K562 (cell line): ENCODE results near the gene METTL3. TPM values are rescaled to one million over a fixed set of nuclear protein-coding genes. Genes with fewer than 3 reads are reported as not detected.

Experiments used
- ATAC-seq: fragments of 200-7000 bp; cut with Tn5 transposase; 3 replicates; pipeline ENCODE4 v1.9.1; 2020; ENCODE audit warnings: moderate library complexity
- BruUV-seq: library from RNA; stranded (reverse); fragments of 400-500 nt; replicated peaks from 2 replicates; lab custom pipeline; 2021; lab: Mats Ljungman, UMichigan
- CTCF ChIA-PET: fragments of 300-600 bp; formaldehyde crosslinking; extraction: SDS; loops from one replicate; lab custom pipeline; 2021; ENCODE audit warnings: low intra/inter-chr PET ratio; lab: Yijun Ruan, JAX
- POLR2A ChIA-PET: fragments of 300-600, 350-650 bp; sonication (Branson Sonifier 250); formaldehyde crosslinking; extraction: SDS; loops from one replicate; lab custom pipeline; 2021; ENCODE audit warnings: antibody characterized with exemption, inconsistent platforms; lab: Yijun Ruan, JAX
- DNase-seq, 4 experiments: peaks; one replicate each; pipeline versions ENCODE4 v3.0.0 to v3.0.0-alpha.2; 2011 to 2018; ENCODE audit warnings: low spot score in 3 of 4, mixed read lengths in 3 of 4; ENCODE audit errors: extremely low read depth in 1 of 4
- FAIRE-seq: peaks from 2 replicates; lab custom pipeline; 2011; peaks lifted over from hg19 to GRCh38; lab: Jason Lieb, UNC
- H2AFZ ChIP-seq: 2 replicates; pipeline ENCODE4 v1.6.0; 2011; ENCODE audit warnings: low read depth, low read length, control low read depth, inconsistent platforms
- H3K27ac ChIP-seq: fragments of 200-600 bp; 3 replicates; pipeline ENCODE4 v1.8.0; 2011; ENCODE audit warnings: low read depth, mild to moderate bottlenecking, control low read depth, inconsistent platforms, low read length, moderate library complexity, mixed read lengths; ENCODE audit errors: extremely low read depth
- H3K27me3 ChIP-seq, 2 experiments: fragments of 300-600 bp in 1 of 2; 2 replicates in 1 of 2; 3 replicates in 1 of 2; pipeline versions ENCODE4 v1.6.0 to v1.8.0; 2011; ENCODE audit warnings: inconsistent platforms in 2 of 2, low read length in 2 of 2, mild to moderate bottlenecking in 1 of 2, mixed read lengths in 1 of 2, moderate library complexity in 1 of 2; ENCODE audit not compliant: control insufficient read depth in 2 of 2, insufficient read depth in 2 of 2
- H3K36me3 ChIP-seq: fragments of 300-600 bp; 3 replicates; pipeline ENCODE4 v1.8.0; 2011; ENCODE audit warnings: mild to moderate bottlenecking, low read length, inconsistent platforms; ENCODE audit not compliant: control insufficient read depth, insufficient read depth
- H3K4me1 ChIP-seq, 2 experiments: fragments of 200-600 bp in 1 of 2; replicated peaks in 1 of 2; 2 replicates in 1 of 2; 3 replicates in 1 of 2; pipeline versions ENCODE4 v1.5.1 to v1.8.0; 2011; ENCODE audit warnings: inconsistent platforms in 2 of 2, low read length in 2 of 2, mild to moderate bottlenecking in 1 of 2, mixed read lengths in 1 of 2, moderate library complexity in 1 of 2; ENCODE audit not compliant: control insufficient read depth in 2 of 2, insufficient read depth in 2 of 2
- H3K4me2 ChIP-seq: 2 replicates; pipeline ENCODE4 v1.6.1; 2011; ENCODE audit warnings: low read length, control low read depth, inconsistent platforms, mixed read lengths; ENCODE audit not compliant: insufficient read depth
- H3K4me3 ChIP-seq: fragments of 200-600 bp; sonication (generic), shearing (Covaris generic); 2 replicates; pipeline ENCODE4 v1.5.1; 2016; ENCODE audit warnings: control low read depth, inconsistent platforms
- H3K79me2 ChIP-seq: fragments of 200-600 bp; 3 replicates; pipeline ENCODE4 v1.8.0; 2011; ENCODE audit warnings: low read length, inconsistent platforms; ENCODE audit not compliant: control insufficient read depth, insufficient read depth
- H3K9ac ChIP-seq, 2 experiments: 2 replicates each; pipeline versions ENCODE4 v1.6.0 to v1.6.1; 2011; ENCODE audit warnings: low read depth in 2 of 2, low read length in 2 of 2, control low read depth in 1 of 2, inconsistent platforms in 1 of 2, mild to moderate bottlenecking in 1 of 2, mixed read lengths in 1 of 2; ENCODE audit not compliant: insufficient read depth in 1 of 2
- H3K9me1 ChIP-seq: one replicate; pipeline ENCODE4 v1.6.0; 2011; ENCODE audit warnings: inconsistent platforms, mild to moderate bottlenecking, low read length, moderate library complexity; ENCODE audit not compliant: control insufficient read depth, insufficient read depth
- H3K9me3 ChIP-seq: replicated peaks from 2 replicates; pipeline ENCODE4 v1.5.1; 2011; ENCODE audit warnings: low read depth, low read length, inconsistent platforms; ENCODE audit not compliant: control insufficient read depth, insufficient read depth
- H4K20me1 ChIP-seq: replicated peaks from 2 replicates; pipeline ENCODE4 v1.6.1; 2011; ENCODE audit warnings: low read length, inconsistent platforms, mixed read lengths; ENCODE audit not compliant: control insufficient read depth, insufficient read depth
- ARID4B ChIP-seq: sonication (generic); formaldehyde crosslinking; IDR thresholded peaks from 2 replicates; pipeline ENCODE4 v1.8.0; 2022; ENCODE audit warnings: mild to moderate bottlenecking, missing genetic modification reagents
- BCL6 ChIP-seq: fragments of 250-450 bp; sonication (Bioruptor Pico); IDR thresholded peaks from 2 replicates; pipeline ENCODE4 v1.4.0; 2020
- HNRNPH1 ChIP-seq: fragments of 200-400 bp; formaldehyde crosslinking; optimal IDR thresholded peaks from 2 replicates; pipeline ENCODE3; 2017; ENCODE audit warnings: low read depth, mild to moderate bottlenecking, low read length, moderate library complexity
- JUND ChIP-seq, 2 experiments: IDR thresholded peaks; 2 replicates in 1 of 2; 3 replicates in 1 of 2; pipeline ENCODE4 v1.6.1; 2011; ENCODE audit warnings: borderline replicate concordance in 2 of 2, low read depth in 2 of 2, low read length in 2 of 2, improper control_type of control experiment in 1 of 2, missing biosample characterization in 1 of 2, missing genetic modification characterization in 1 of 2, missing genetic modification reagents in 1 of 2
- MIER1 ChIP-seq: fragments of 450-650 bp; IDR thresholded peaks from 2 replicates; pipeline ENCODE4 v1.6.1; 2016; ENCODE audit warnings: antibody characterized with exemption, mild to moderate bottlenecking, low read depth
- MTA1 ChIP-seq: fragments of 450-650 bp; IDR thresholded peaks from 2 replicates; pipeline ENCODE4 v1.6.1; 2017; ENCODE audit warnings: borderline replicate concordance
- PCBP2 ChIP-seq: fragments of 200-400 bp; formaldehyde crosslinking; IDR thresholded peaks from 2 replicates; pipeline ENCODE4 v1.6.1; 2018; ENCODE audit warnings: low read length, low read depth, mild to moderate bottlenecking, moderate library complexity; ENCODE audit not compliant: poor library complexity, severe bottlenecking
- ZBTB5 ChIP-seq: fragments of 450-650 bp; IDR thresholded peaks from 2 replicates; pipeline ENCODE4 v1.6.1; 2017; ENCODE audit warnings: antibody characterized with exemption
- ZNF165 ChIP-seq: fragments of 250-450 bp; sonication (Bioruptor Pico); IDR thresholded peaks from 2 replicates; pipeline ENCODE4 v1.4.0; 2020; ENCODE audit warnings: borderline replicate concordance
- ZNF212 ChIP-seq: fragments of 450-650 bp; formaldehyde crosslinking; IDR thresholded peaks from 2 replicates; pipeline ENCODE4 v1.4.0; 2020; ENCODE audit warnings: mild to moderate bottlenecking
- ZNF695 ChIP-seq: fragments of 450-650 bp; formaldehyde crosslinking; IDR thresholded peaks from 2 replicates; pipeline ENCODE4 v1.4.0; 2020; ENCODE audit warnings: mild to moderate bottlenecking, moderate library complexity
- ZNF77 ChIP-seq: fragments of 250-450 bp; sonication (Bioruptor Pico); IDR thresholded peaks from 2 replicates; pipeline ENCODE4 v1.5.0; 2020
- WGBS: fragments of 100-300 bp; shearing (Covaris generic); methylation state at CpG from one replicate; pipeline ENCODE4 v1.1.6; 2016; ENCODE audit warnings: low coverage, mixed read lengths; ENCODE audit not compliant: insufficient coverage; ENCODE audit errors: missing lambda C conversion rate; 5-methylcytosine and 5-hydroxymethylcytosine counted together
- in situ Hi-C: fragments of 300-500 bp; cut with MboI; formaldehyde crosslinking; loops from 4 replicates; pipeline ENCODE4 v1.15.0; 2018; ENCODE audit warnings: inconsistent platforms, mixed read lengths
- intact Hi-C: fragments of 100-400 bp; cut with micrococcal nuclease; formaldehyde crosslinking; loops from 2 replicates; pipeline ENCODE4 v1.14.2; 2022
- polyA plus RNA-seq, 8 experiments: library from polyadenylated mRNA; depleted of rRNA in 4 of 8; stranded (reverse) in 5 of 8; unstranded in 3 of 8; fragments of >200 nt; fragmentation: Nextera tagmentation in 2 of 8; fragmentation: Illumina TruSeq in 1 of 8; extraction: Ambion mirVana in 2 of 8; extraction: Trizol in 1 of 8; gene quantifications; 2 replicates each; pipeline versions ENCODE4 v1.2.1 to v1.2.3, GENCODE V29; 2011 to 2014; ENCODE audit warnings: inconsistent platforms in 1 of 8, missing spikeins in 1 of 8
- total RNA-seq, 7 experiments: library from RNA; depleted of rRNA in 6 of 7; stranded (reverse); fragments of >200 nt in 6 of 7; fragmentation: Illumina TruSeq in 2 of 7; extraction: Trizol in 2 of 7; gene quantifications; 2 replicates each; pipeline versions ENCODE4 v1.2.1 to v1.2.3, GENCODE V29; 2011 to 2021; ENCODE audit warnings: low replicate concordance in 1 of 7
- TF ChIP-seq, protein P1 (sequence below), 2 experiments: fragments of 450-650 bp in 1 of 2; sonication (generic) in 1 of 2; formaldehyde crosslinking in 1 of 2; IDR thresholded peaks in 1 of 2; conservative IDR thresholded peaks in 1 of 2; 2 replicates each; pipeline versions ENCODE4 v1.6.1 to v1.8.1; 2016 to 2023; ENCODE audit warnings: mild to moderate bottlenecking in 2 of 2, moderate library complexity in 2 of 2, inconsistent platforms in 1 of 2, missing genetic modification reagents in 1 of 2
- TF ChIP-seq, protein P2 (sequence below), 3 experiments: fragments of 200-800 bp in 1 of 3; sonication (Bioruptor generic) in 1 of 3; sonication (generic) in 1 of 3; formaldehyde crosslinking in 1 of 3; IDR thresholded peaks; 2 replicates each; pipeline versions ENCODE4 v1.6.1 to v1.8.0; 2016 to 2022; ENCODE audit warnings: mild to moderate bottlenecking in 2 of 3, missing compliant biosample characterization in 2 of 3, missing genetic modification characterization in 2 of 3, missing genetic modification reagents in 1 of 3

The METTL3 gene
- total and polyA plus RNA-seq, 9 of the 15 experiments (the other 6 are each of a cell fraction or from before 2014, with no cell fraction given): 42.1 to 151 (median 65.7) TPM

DNA sequence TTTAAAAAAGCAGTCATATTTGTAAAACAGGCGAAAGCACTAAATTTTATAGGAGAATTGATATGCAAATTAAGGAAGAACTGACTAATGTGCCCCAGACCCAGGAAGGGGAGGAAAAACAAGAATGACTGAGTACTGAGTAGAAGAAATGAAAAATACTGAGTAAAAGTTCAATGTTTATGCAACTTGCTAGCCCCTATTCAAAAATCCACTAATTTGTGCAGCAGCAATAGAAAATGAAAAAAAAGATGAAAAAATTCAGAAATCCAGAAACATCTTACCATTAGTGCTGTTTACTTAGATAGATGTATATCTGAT, 61.3 kb downstream of the METTL3 start:
- Histone ChIP-seq H3K27ac (no peak overlapping the region), H3K4me2 (no peak overlapping the region), H3K27me3 (no peaks in the 10 kb centered on the region), H4K20me1 (no peaks in the 10 kb centered on the region), H3K4me3 (no peak overlapping the region), H3K36me3 (peaks cover 27% of the 10 kb centered on the region), H3K79me2 (peaks cover 86% of the 10 kb centered on the region), H2AFZ (no peak overlapping the region), H3K9me1 (no peaks in the 10 kb centered on the region), H3K9me3 (no peaks in the 10 kb centered on the region), H3K4me1 (peaks cover 3 to 7% of the 10 kb centered on the region in 2 experiments; a peak in 3 of 5 replicates), H3K9ac (no peak overlapping the region)
- CTCF ChIA-PET: no interaction called here
- DNase-seq (no peak), FAIRE-seq (no peak), ATAC-seq (no peak)
- WGBS: 100% methylated on average over 1 of the region's 1 CpG
- BruUV-seq: no TSS peak
- POLR2A ChIA-PET: interaction anchor here (1.3 to 1.4 kb wide), 2 partner anchors 8 to 13 kb away, joined by 3 to 4 read pairs; no protein-coding TSS in a partner anchor
- intact Hi-C loops (no loop called here), in situ Hi-C loops (no loop called here)
- no peak for TF ChIP-seq MTA1
- TF ChIP-seq, protein P1, sequence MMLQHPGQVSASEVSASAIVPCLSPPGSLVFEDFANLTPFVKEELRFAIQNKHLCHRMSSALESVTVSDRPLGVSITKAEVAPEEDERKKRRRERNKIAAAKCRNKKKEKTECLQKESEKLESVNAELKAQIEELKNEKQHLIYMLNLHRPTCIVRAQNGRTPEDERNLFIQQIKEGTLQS (IDR thresholded peaks at IDR 0.05): no peak
- TF ChIP-seq, protein P1 (CRISPR knock-in tag; conservative IDR thresholded peaks at IDR 0.05): no peak
- TF ChIP-seq, protein P2, sequence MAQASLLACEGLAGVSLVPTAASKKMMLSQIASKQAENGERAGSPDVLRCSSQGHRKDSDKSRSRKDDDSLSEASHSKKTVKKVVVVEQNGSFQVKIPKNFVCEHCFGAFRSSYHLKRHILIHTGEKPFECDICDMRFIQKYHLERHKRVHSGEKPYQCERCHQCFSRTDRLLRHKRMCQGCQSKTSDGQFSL (CRISPR knock-in tag; IDR thresholded peaks at IDR 0.05): no peak
- TF ChIP-seq, protein P2 (tag; IDR thresholded peaks at IDR 0.05): no peak
- TF ChIP-seq HNRNPH1: no peak
- TF ChIP-seq ARID4B (CRISPR knock-in tag): no peak
- no peak for TF ChIP-seq JUND (IDR thresholded peaks at IDR 0.05; ENCODE audit: borderline replicate concordance, low read depth, low read length)
- TF ChIP-seq JUND (tag; IDR thresholded peaks at IDR 0.05; ENCODE audit: borderline replicate concordance, low read depth, low read length): no peak
- TF ChIP-seq PCBP2: no peak
- no peak for TF ChIP-seq ZNF212
- no peak for TF ChIP-seq ZNF695 (CRISPR knock-in tag)
- TF ChIP-seq MIER1: no peak
- TF ChIP-seq ZBTB5: no peak
- TF ChIP-seq ZNF77 (CRISPR knock-in tag): no peak
- TF ChIP-seq BCL6 (CRISPR knock-in tag): no peak
- no peak for TF ChIP-seq ZNF165
